B cell (primary cell): ENCODE results near the gene ANTXR1. TPM values are rescaled to one million over a fixed set of nuclear protein-coding genes. Genes with fewer than 3 reads are reported as not detected.

ENCODE experiments used
- ATAC-seq: fragments of 200-7000 bp; cut with Tn5 transposase; one replicate; pipeline ENCODE4 v1.10.0; 2021; ENCODE audit warnings: low read depth, mild to moderate bottlenecking, moderate number of reproducible peaks, moderate library complexity
- CTCF ChIA-PET: fragments of 350-600 bp; sonication (Branson Sonifier 250); formaldehyde crosslinking; loops from one replicate; lab custom pipeline; 2021; ENCODE audit warnings: antibody characterized with exemption, inconsistent platforms; lab: Charles Lee
- POLR2A ChIA-PET: fragments of 350-600 bp; sonication (Branson Sonifier 250); formaldehyde crosslinking; loops from one replicate; lab custom pipeline; 2021; ENCODE audit warnings: antibody characterized with exemption; lab: Charles Lee
- DNase-seq: peaks from one replicate; pipeline ENCODE4 v3.0.0; 2013
- H2AFZ ChIP-seq: 2 replicates; pipeline ENCODE4 v1.6.1; 2012; ENCODE audit warnings: mild to moderate bottlenecking, low read depth, low read length; ENCODE audit not compliant: insufficient read depth, poor library complexity, severe bottlenecking
- H3K27ac ChIP-seq, 2 donors: 1 replicate in 1 of 2; 2 replicates in 1 of 2; pipeline ENCODE4 v1.5.1; 2012 to 2013; ENCODE audit warnings: low read length in 2 of 2, mild to moderate bottlenecking in 2 of 2, moderate library complexity in 1 of 2
- H3K27me3 ChIP-seq, 4 experiments: fragments of 200-600 bp in 1 of 4; sonication (generic) in 1 of 4; replicated peaks in 1 of 4; 1 replicate in 2 of 4; 2 replicates in 2 of 4; pipeline versions ENCODE4 v1.6.1 to v1.7.0; 2013 to 2016; ENCODE audit warnings: low read length in 3 of 4, mild to moderate bottlenecking in 2 of 4, mixed read lengths in 1 of 4, moderate library complexity in 1 of 4; ENCODE audit not compliant: insufficient read depth in 4 of 4, control insufficient read depth in 3 of 4; ENCODE audit errors: control extremely low read depth in 1 of 4
- H3K36me3 ChIP-seq, 2 experiments: replicated peaks in 1 of 2; 1 replicate in 1 of 2; 2 replicates in 1 of 2; pipeline versions ENCODE4 v1.6.1 to v1.7.1; 2013; ENCODE audit warnings: low read length in 1 of 2; ENCODE audit not compliant: insufficient read depth in 2 of 2, control insufficient read depth in 1 of 2; ENCODE audit errors: control extremely low read depth in 1 of 2, extremely low read depth in 1 of 2
- H3K4me1 ChIP-seq, 2 donors: fragments of 200-600 bp in 1 of 2; sonication (generic) in 1 of 2; 1 replicate in 1 of 2; 2 replicates in 1 of 2; pipeline versions ENCODE4 v1.5.1 to v1.6.1; 2013 to 2017; ENCODE audit warnings: low read length in 2 of 2; ENCODE audit not compliant: control insufficient read depth in 2 of 2, insufficient read depth in 2 of 2
- H3K4me2 ChIP-seq: replicated peaks from 2 replicates; pipeline ENCODE3; 2012; ENCODE audit warnings: mild to moderate bottlenecking, low read depth, low read length; ENCODE audit not compliant: poor library complexity, severe bottlenecking
- H3K4me3 ChIP-seq, 5 experiments: fragments of 200-600 bp in 1 of 5; sonication (generic) in 1 of 5; 1 replicate in 3 of 5; 2 replicates in 2 of 5; pipeline versions ENCODE4 v1.5.1 to v1.7.0; 2011 to 2016; ENCODE audit warnings: low read length in 4 of 5, mild to moderate bottlenecking in 4 of 5, low read depth in 2 of 5, control low read depth in 1 of 5, moderate library complexity in 1 of 5; ENCODE audit not compliant: insufficient read depth in 1 of 5; ENCODE audit errors: control extremely low read depth in 1 of 5, extremely low read depth in 1 of 5
- H3K79me2 ChIP-seq: fragments of 200-600 bp; sonication (generic); one replicate; pipeline ENCODE4 v1.6.0; 2016; ENCODE audit warnings: low read length; ENCODE audit not compliant: control insufficient read depth, insufficient read depth
- H3K9ac ChIP-seq: fragments of 200-600 bp; sonication (generic); 2 replicates; pipeline ENCODE4 v1.6.1; 2017; ENCODE audit warnings: mild to moderate bottlenecking, low read length, moderate library complexity
- H3K9me3 ChIP-seq, 3 donors: one replicate each; pipeline versions ENCODE4 v1.6.1 to v1.7.1; 2013; ENCODE audit warnings: low read length in 2 of 3; ENCODE audit not compliant: control insufficient read depth in 2 of 3, insufficient read depth in 1 of 3; ENCODE audit errors: control extremely low read depth in 1 of 3
- H4K20me1 ChIP-seq: 2 replicates; pipeline ENCODE4 v1.6.0; 2012; ENCODE audit warnings: mild to moderate bottlenecking, low read length; ENCODE audit not compliant: insufficient read depth, control insufficient read depth, poor library complexity, severe bottlenecking
- H3K27ac Mint-ChIP-seq: one replicate; pipeline ENCODE4 v1.8.0; 2021; ENCODE audit warnings: mixed read lengths
- H3K27me3 Mint-ChIP-seq: one replicate; pipeline ENCODE4 v1.8.0; 2021; ENCODE audit warnings: mixed read lengths
- H3K4me1 Mint-ChIP-seq: one replicate; pipeline ENCODE4 v1.8.0; 2021; ENCODE audit warnings: mixed read lengths
- H3K4me3 Mint-ChIP-seq: one replicate; pipeline ENCODE4 v1.8.0; 2021; ENCODE audit warnings: mixed read lengths
- H3K9me3 Mint-ChIP-seq: one replicate; pipeline ENCODE4 v1.8.0; 2022; ENCODE audit warnings: mixed read lengths; ENCODE audit not compliant: insufficient read depth
- EZH2 ChIP-seq: IDR thresholded peaks from 2 replicates; pipeline ENCODE4 v1.6.1; 2012; ENCODE audit warnings: borderline replicate concordance, low read depth, mild to moderate bottlenecking, moderate library complexity, low read length; ENCODE audit not compliant: insufficient read depth, poor library complexity, severe bottlenecking
- WGBS: methylation state at CpG from one replicate; pipeline ENCODE4 v1.1.5; 2013; ENCODE audit warnings: missing lambda C conversion rate; ENCODE audit not compliant: insufficient coverage; 5-methylcytosine and 5-hydroxymethylcytosine counted together
- intact Hi-C: fragments of 100-400 bp; cut with micrococcal nuclease; formaldehyde crosslinking; loops from one replicate; pipeline ENCODE4 v1.10.0; 2022
- polyA plus RNA-seq: library from polyadenylated mRNA; depleted of rRNA; stranded (reverse); fragments of >200 nt; gene quantifications from 2 replicates; pipeline ENCODE4 v1.2.3, GENCODE V29; 2012
- total RNA-seq, 2 donors: library from RNA; stranded (reverse); fragments of 120-200 nt in 1 of 2; gene quantifications; 1 replicate in 1 of 2; 2 replicates in 1 of 2; pipeline versions ENCODE4 v1.2.3 to v1.2.4, GENCODE V29; 2013 to 2022
- TF ChIP-seq, protein P1 (sequence below): fragments of 200-600 bp; IDR thresholded peaks from one replicate; pipeline ENCODE4 v1.8.0; 2022; ENCODE audit warnings: antibody characterized with exemption, mild to moderate bottlenecking

Gene ANTXR1
- total and polyA plus RNA-seq, 2 donors (not counting 1 experiment from before 2014, with no cell fraction given) = not detected

DNA sequence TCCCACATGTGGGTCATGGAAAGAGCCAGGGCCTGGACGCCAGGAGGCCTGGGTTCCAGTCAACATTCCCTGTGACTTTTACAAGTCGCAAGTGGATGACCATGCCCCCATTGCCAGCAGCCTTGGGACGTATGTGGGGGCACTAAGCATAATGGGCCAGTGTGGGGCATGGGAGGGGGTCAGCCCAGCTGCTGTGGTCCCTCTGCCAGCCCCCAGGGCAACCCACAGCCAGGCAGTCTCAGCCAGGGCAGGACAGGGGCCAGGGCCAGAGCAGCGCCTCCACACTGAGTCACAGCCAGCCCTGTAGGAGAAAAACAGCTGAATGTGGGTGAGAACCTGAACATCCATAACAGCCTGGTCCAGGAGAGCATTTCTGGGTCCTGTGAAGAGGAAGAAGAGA is 200.8 kb downstream of the ANTXR1 start:
- ATAC-seq (no peak), DNase-seq (no peak)
- H3K4me3 Mint-ChIP-seq = no peak overlapping the region
- Histone ChIP-seq H3K27ac (no peak overlapping the region), H4K20me1 (no peaks in the 10 kb centered on the region), H2AFZ (no peak overlapping the region), H3K9ac (no peak overlapping the region), H3K4me2 (no peak overlapping the region), H3K27me3 (no peaks in the 10 kb centered on the region), H3K36me3 (no peaks in the 10 kb centered on the region), H3K79me2 (no peaks in the 10 kb centered on the region), H3K4me1 (no peaks in the 10 kb centered on the region), H3K9me3 (no peaks in the 10 kb centered on the region), H3K4me3 (no peak overlapping the region)
- ChIA-PET POLR2A (no interaction called here), CTCF (no interaction called here)
- WGBS = 88% methylated on average over 4 of the region's 4 CpGs
- intact Hi-C loops = no loop called here
- TF ChIP-seq, protein P1, sequence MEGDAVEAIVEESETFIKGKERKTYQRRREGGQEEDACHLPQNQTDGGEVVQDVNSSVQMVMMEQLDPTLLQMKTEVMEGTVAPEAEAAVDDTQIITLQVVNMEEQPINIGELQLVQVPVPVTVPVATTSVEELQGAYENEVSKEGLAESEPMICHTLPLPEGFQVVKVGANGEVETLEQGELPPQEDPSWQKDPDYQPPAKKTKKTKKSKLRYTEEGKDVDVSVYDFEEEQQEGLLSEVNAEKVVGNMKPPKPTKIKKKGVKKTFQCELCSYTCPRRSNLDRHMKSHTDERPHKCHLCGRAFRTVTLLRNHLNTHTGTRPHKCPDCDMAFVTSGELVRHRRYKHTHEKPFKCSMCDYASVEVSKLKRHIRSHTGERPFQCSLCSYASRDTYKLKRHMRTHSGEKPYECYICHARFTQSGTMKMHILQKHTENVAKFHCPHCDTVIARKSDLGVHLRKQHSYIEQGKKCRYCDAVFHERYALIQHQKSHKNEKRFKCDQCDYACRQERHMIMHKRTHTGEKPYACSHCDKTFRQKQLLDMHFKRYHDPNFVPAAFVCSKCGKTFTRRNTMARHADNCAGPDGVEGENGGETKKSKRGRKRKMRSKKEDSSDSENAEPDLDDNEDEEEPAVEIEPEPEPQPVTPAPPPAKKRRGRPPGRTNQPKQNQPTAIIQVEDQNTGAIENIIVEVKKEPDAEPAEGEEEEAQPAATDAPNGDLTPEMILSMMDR = no peak
- TF ChIP-seq EZH2 = no peak
- no peaks in the 10 kb centered on the region for H3K9me3 Mint-ChIP-seq
- H3K4me1 Mint-ChIP-seq = no peaks in the 10 kb centered on the region
- peaks cover 14% of the 10 kb centered on the region for H3K27me3 Mint-ChIP-seq
- H3K27ac Mint-ChIP-seq = no peak overlapping the region

DNA sequence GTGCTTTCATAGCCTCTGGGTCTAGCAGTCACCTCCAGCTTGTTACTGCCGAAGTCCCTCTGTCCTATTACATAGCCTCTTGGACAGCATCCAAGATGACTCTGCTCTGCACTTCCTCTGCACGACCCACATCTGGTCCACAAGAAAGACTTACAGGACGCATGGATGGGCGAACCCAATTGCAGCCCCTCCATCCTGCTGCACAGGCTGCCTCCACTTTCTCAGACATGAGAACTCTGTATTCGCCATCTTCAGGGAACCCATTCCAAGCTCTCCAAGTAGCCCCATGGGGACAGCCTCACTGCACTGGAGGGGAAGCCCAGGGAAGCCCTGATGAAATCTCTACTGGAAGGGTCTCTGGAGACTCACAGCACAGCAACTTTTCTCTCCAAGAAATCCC is 201.9 kb downstream of the ANTXR1 start:
- no peak overlapping the region for H3K4me3 Mint-ChIP-seq
- 35% methylated on average over 5 of the region's 5 CpGs for WGBS
- DNase-seq (no peak), ATAC-seq (no peak)
- H3K4me3 ChIP-seq = no peak overlapping the region
- no peak overlapping the region for H3K4me2 ChIP-seq
- no peak overlapping the region for H3K27ac ChIP-seq
- H3K79me2 ChIP-seq = no peaks in the 10 kb centered on the region
- no peak overlapping the region for H3K27ac Mint-ChIP-seq
- H3K4me1 ChIP-seq = no peaks in the 10 kb centered on the region
- no peaks in the 10 kb centered on the region for H4K20me1 ChIP-seq
- H3K36me3 ChIP-seq = no peaks in the 10 kb centered on the region
- H3K9me3 ChIP-seq = no peaks in the 10 kb centered on the region
- CTCF ChIA-PET = no interaction called here
- TF ChIP-seq, protein P1 = no peak
- TF ChIP-seq EZH2 = no peak
- POLR2A ChIA-PET = no interaction called here
- H3K9me3 Mint-ChIP-seq = no peaks in the 10 kb centered on the region
- peaks cover 0 to 2% (median 0%) of the 10 kb centered on the region in 4 experiments for H3K27me3 ChIP-seq
- H2AFZ ChIP-seq = no peak overlapping the region
- no peaks in the 10 kb centered on the region for H3K4me1 Mint-ChIP-seq
- intact Hi-C loops = no loop called here
- H3K27me3 Mint-ChIP-seq = peaks cover 14% of the 10 kb centered on the region
- no peak overlapping the region for H3K9ac ChIP-seq
